IMR-90 (cell line): Measurements from ENCODE around the gene TBX10. TPM values are rescaled to one million over a fixed set of nuclear protein-coding genes. Genes with fewer than 3 reads are reported as not detected.

Experiments used
- ATAC-seq: fragments of 200-7000 bp; cut with Tn5 transposase; 2 replicates; pipeline ENCODE4 v1.9.1; 2020; ENCODE audit warnings: low read depth, mild to moderate bottlenecking, moderate library complexity
- BruUV-seq: library from RNA; stranded (reverse); fragments of 400-500 nt; replicated peaks from 2 replicates; lab custom pipeline; 2021; lab: Mats Ljungman, UMichigan
- CTCF ChIA-PET: fragments of 300-600 bp; formaldehyde crosslinking; extraction: SDS; loops from one replicate; lab custom pipeline; 2021; ENCODE audit warnings: antibody characterized with exemption; lab: Yijun Ruan, JAX
- POLR2A ChIA-PET: fragments of 300-600 bp; sonication (Branson Sonifier 250); formaldehyde crosslinking; loops from one replicate; lab custom pipeline; 2022; ENCODE audit warnings: antibody characterized with exemption; ENCODE audit not compliant: unreplicated experiment; lab: Charles Lee
- DNase-seq: peaks from one replicate; pipeline ENCODE4 v3.0.0; 2013
- H2AFZ ChIP-seq: replicated peaks from 2 replicates; pipeline ENCODE3; 2013; ENCODE audit warnings: low read length, mild to moderate bottlenecking; ENCODE audit not compliant: poor library complexity
- H2AK5ac ChIP-seq: 2 replicates; pipeline ENCODE4 v1.6.1; 2013; ENCODE audit warnings: low read depth, low read length, inconsistent platforms
- H2AK9ac ChIP-seq: replicated peaks from 2 replicates; pipeline ENCODE3; 2013; ENCODE audit warnings: mild to moderate bottlenecking, low read depth, low read length, moderate library complexity; ENCODE audit not compliant: poor library complexity
- H2BK120ac ChIP-seq: 2 replicates; pipeline ENCODE4 v1.6.1; 2013; ENCODE audit warnings: low read depth, low read length, inconsistent platforms
- H2BK15ac ChIP-seq: 3 replicates; pipeline ENCODE4 v1.6.1; 2013; ENCODE audit warnings: low read depth, low read length, inconsistent platforms
- H2BK20ac ChIP-seq: 2 replicates; pipeline ENCODE4 v1.6.1; 2013; ENCODE audit warnings: low read depth, mild to moderate bottlenecking, inconsistent platforms, low read length, moderate library complexity
- H2BK5ac ChIP-seq: 2 replicates; pipeline ENCODE4 v1.6.1; 2013; ENCODE audit warnings: mild to moderate bottlenecking, low read depth, low read length, inconsistent platforms; ENCODE audit not compliant: poor library complexity, severe bottlenecking
- H3K14ac ChIP-seq: replicated peaks from 2 replicates; pipeline ENCODE4 v1.6.1; 2013; ENCODE audit warnings: low read depth, low read length, inconsistent platforms
- H3K18ac ChIP-seq: 2 replicates; pipeline ENCODE4 v1.6.1; 2013; ENCODE audit warnings: low read depth, low read length, control low read depth
- H3K23ac ChIP-seq: 2 replicates; pipeline ENCODE4 v1.6.1; 2013; ENCODE audit warnings: low read depth, low read length, inconsistent platforms
- H3K27ac ChIP-seq: 2 replicates; pipeline ENCODE4 v1.5.1; 2013; ENCODE audit warnings: mild to moderate bottlenecking, control low read depth, low read length; ENCODE audit not compliant: insufficient read depth
- H3K27me3 ChIP-seq: 2 replicates; pipeline ENCODE4 v1.6.1; 2013; ENCODE audit warnings: low read length; ENCODE audit not compliant: control insufficient read depth, insufficient read depth
- H3K36me3 ChIP-seq: 2 replicates; pipeline ENCODE4 v1.6.1; 2013; ENCODE audit warnings: low read length, mixed read lengths; ENCODE audit not compliant: control insufficient read depth, insufficient read depth
- H3K4ac ChIP-seq: 2 replicates; pipeline ENCODE4 v1.6.1; 2013; ENCODE audit warnings: low read depth, low read length, inconsistent platforms
- H3K4me1 ChIP-seq: 2 replicates; pipeline ENCODE4 v1.6.1; 2013; ENCODE audit warnings: low read length, mixed read lengths; ENCODE audit not compliant: control insufficient read depth, insufficient read depth
- H3K4me2 ChIP-seq: 2 replicates; pipeline ENCODE4 v1.6.1; 2013; ENCODE audit warnings: low read depth, mild to moderate bottlenecking, control low read depth, low read length, moderate library complexity
- H3K4me3 ChIP-seq: 2 replicates; pipeline ENCODE4 v1.5.1; 2013; ENCODE audit warnings: low read depth, mild to moderate bottlenecking, control low read depth, low read length, moderate library complexity; ENCODE audit not compliant: insufficient read depth
- H3K56ac ChIP-seq: 2 replicates; pipeline ENCODE4 v1.6.1; 2013; ENCODE audit warnings: low read length, inconsistent platforms; ENCODE audit not compliant: insufficient read depth; ENCODE audit errors: extremely low read depth
- H3K79me1 ChIP-seq, 2 experiments: 2 replicates each; pipeline ENCODE4 v1.6.1; 2013; ENCODE audit warnings: low read length in 2 of 2, inconsistent platforms in 1 of 2, low read depth in 1 of 2
- H3K9ac ChIP-seq: 2 replicates; pipeline ENCODE4 v1.6.1; 2013; ENCODE audit warnings: low read depth, low read length, control low read depth
- H3K9me1 ChIP-seq: 2 replicates; pipeline ENCODE4 v1.6.1; 2013; ENCODE audit warnings: low read length, inconsistent platforms; ENCODE audit not compliant: insufficient read depth
- H3K9me3 ChIP-seq: 2 replicates; pipeline ENCODE4 v1.6.1; 2013; ENCODE audit warnings: low read length; ENCODE audit not compliant: control insufficient read depth, insufficient read depth
- H4K20me1 ChIP-seq: 2 replicates; pipeline ENCODE4 v1.6.1; 2013; ENCODE audit warnings: low read length, inconsistent platforms; ENCODE audit not compliant: insufficient read depth
- H4K5ac ChIP-seq: 2 replicates; pipeline ENCODE4 v1.6.1; 2013; ENCODE audit warnings: mild to moderate bottlenecking, low read depth, low read length, control low read depth
- H4K8ac ChIP-seq, 2 experiments: 2 replicates each; pipeline ENCODE4 v1.6.1; 2013; ENCODE audit warnings: low read depth in 2 of 2, low read length in 2 of 2, control low read depth in 1 of 2, inconsistent platforms in 1 of 2
- H4K91ac ChIP-seq: 2 replicates; pipeline ENCODE4 v1.6.1; 2013; ENCODE audit warnings: low read depth, low read length, inconsistent platforms; ENCODE audit not compliant: insufficient read depth
- CEBPB ChIP-seq: IDR thresholded peaks from 2 replicates; pipeline ENCODE4 v1.6.1; 2012; ENCODE audit warnings: low read depth, low read length, improper control_type of control experiment
- CTCF ChIP-seq: conservative IDR thresholded peaks from 2 replicates; pipeline ENCODE4 v1.5.1; 2012; ENCODE audit warnings: mild to moderate bottlenecking, low read depth, low read length, improper control_type of control experiment
- FOS ChIP-seq: fragments of 150-350 bp; IDR thresholded peaks from 2 replicates; pipeline ENCODE4 v1.6.1; 2016; ENCODE audit warnings: low read depth, low read length
- MAFK ChIP-seq: IDR thresholded peaks from 2 replicates; pipeline ENCODE4 v1.6.1; 2012; ENCODE audit warnings: low read depth, low read length, improper control_type of control experiment
- MAZ ChIP-seq: IDR thresholded peaks from 2 replicates; pipeline ENCODE4 v1.6.1; 2012; ENCODE audit warnings: low read depth, mild to moderate bottlenecking, low read length, improper control_type of control experiment, moderate library complexity, borderline replicate concordance
- MXI1 ChIP-seq: IDR thresholded peaks from 2 replicates; pipeline ENCODE4 v1.6.1; 2012; ENCODE audit warnings: low read depth, mild to moderate bottlenecking, low read length, moderate library complexity, borderline replicate concordance
- NFE2L2 ChIP-seq: fragments of 150-350 bp; IDR thresholded peaks from 2 replicates; pipeline ENCODE4 v1.6.1; 2016; ENCODE audit warnings: low read depth, mild to moderate bottlenecking, low read length
- POLR2A ChIP-seq: IDR thresholded peaks from 2 replicates; pipeline ENCODE4 v1.6.1; 2012; ENCODE audit warnings: mild to moderate bottlenecking, low read depth, low read length
- RAD21 ChIP-seq: IDR thresholded peaks from 2 replicates; pipeline ENCODE4 v1.6.1; 2012; ENCODE audit warnings: low read length, improper control_type of control experiment
- RCOR1 ChIP-seq: IDR thresholded peaks from 2 replicates; pipeline ENCODE4 v1.6.1; 2012; ENCODE audit warnings: mild to moderate bottlenecking, low read length, improper control_type of control experiment; ENCODE audit not compliant: insufficient replicate concordance
- RFX5 ChIP-seq: IDR thresholded peaks from 2 replicates; pipeline ENCODE4 v1.8.0; 2012; ENCODE audit warnings: low read depth, mild to moderate bottlenecking, low read length, moderate library complexity
- SMC3 ChIP-seq: fragments of 150-350 bp; IDR thresholded peaks from 2 replicates; pipeline ENCODE4 v1.6.1; 2016; ENCODE audit warnings: low read depth, mild to moderate bottlenecking, antibody characterized with exemption, low read length, moderate library complexity
- WGBS, 2 experiments: methylation state at CpG; one replicate each; pipeline versions ENCODE4 v1.1.5 to v1.1.7; 2013; ENCODE audit warnings: missing lambda C conversion rate in 2 of 2; ENCODE audit not compliant: insufficient read length in 1 of 2; ENCODE audit errors: extremely low coverage in 2 of 2; 5-methylcytosine and 5-hydroxymethylcytosine counted together
- dilution Hi-C: fragments of 300-500 bp; cut with HindIII; formaldehyde crosslinking; loops from one replicate; pipeline ENCODE4 v1.14.3; 2018; ENCODE audit warnings: low sequenced_read_pairs; ENCODE audit not compliant: unreplicated experiment
- in situ Hi-C: fragments of 300-500 bp; cut with MboI; formaldehyde crosslinking; loops from 3 replicates; pipeline ENCODE4 v1.14.3; 2019; ENCODE audit warnings: low sequenced_read_pairs, inconsistent platforms, mixed read lengths
- intact Hi-C: fragments of 100-400 bp; cut with micrococcal nuclease; formaldehyde crosslinking; loops from 2 replicates; pipeline ENCODE4 v1.10.0; 2022
- polyA plus RNA-seq, 3 experiments: library from polyadenylated mRNA; depleted of rRNA; stranded (reverse); fragments of >200 nt; gene quantifications; 2 replicates each; pipeline ENCODE4 v1.2.3, GENCODE V29; 2012; ENCODE audit warnings: low replicate concordance in 1 of 3
- total RNA-seq: library from RNA; depleted of rRNA; stranded (reverse); fragments of >200 nt; gene quantifications from 2 replicates; pipeline ENCODE4 v1.2.3, GENCODE V29; 2012
- TF ChIP-seq, protein P1 (sequence below): fragments of 150-350 bp; IDR thresholded peaks from 2 replicates; pipeline ENCODE4 v1.6.1; 2016; ENCODE audit warnings: low read depth, mild to moderate bottlenecking, low read length, moderate library complexity, borderline replicate concordance

TBX10 gene
- total and polyA plus RNA-seq, 2 of the 4 experiments (the other 2 are of a cell fraction) = not detected

GRCh38 chr11:67608486-67608885 lies 31.1 kb downstream of the TBX10 start:
- H2AK9ac ChIP-seq = peak overlapping the region; percentile 3
- H2BK15ac ChIP-seq = no peak overlapping the region
- no peak overlapping the region for H3K56ac ChIP-seq
- ATAC-seq (no peak), DNase-seq (no peak)
- H3K18ac ChIP-seq = no peak overlapping the region
- H3K14ac ChIP-seq = no peak overlapping the region
- H3K9ac ChIP-seq = no peak overlapping the region
- H3K27me3 ChIP-seq = peaks cover 2% of the 10 kb centered on the region; the same call in 1 of the 2 replicates
- H3K4me3 ChIP-seq = no peak overlapping the region
- no TSS peak for BruUV-seq
- in situ Hi-C loops = no loop called here
- dilution Hi-C loops = no loop called here
- no peak overlapping the region for H2AFZ ChIP-seq
- H2AK5ac ChIP-seq = no peak overlapping the region
- H3K27ac ChIP-seq = no peak overlapping the region
- no peaks in the 10 kb centered on the region; the same call in 1 of the 2 replicates for H4K20me1 ChIP-seq
- no peak overlapping the region for H4K5ac ChIP-seq
- H3K79me1 ChIP-seq = peaks cover 18 to 22% of the 10 kb centered on the region in 2 experiments
- H2BK5ac ChIP-seq = no peak overlapping the region
- no peak overlapping the region for H3K4me2 ChIP-seq
- H4K8ac ChIP-seq = no peak overlapping the region
- H4K91ac ChIP-seq = no peak overlapping the region
- CTCF ChIA-PET = no interaction called here
- peaks cover 6% of the 10 kb centered on the region; the same call in 1 of the 2 replicates for H3K4me1 ChIP-seq
- 95% methylated on average over 5 of the region's 8 CpGs; no CpG with 5 or more reads in 1 of the 2 experiments for WGBS, 2 experiments
- no peaks in the 10 kb centered on the region for H3K9me1 ChIP-seq
- no peak overlapping the region for H3K4ac ChIP-seq
- intact Hi-C loops = no loop called here
- TF ChIP-seq MAFK = no peak
- no peak for TF ChIP-seq NFE2L2
- no peak for TF ChIP-seq FOS
- no peak for TF ChIP-seq RAD21
- TF ChIP-seq POLR2A = no peak
- TF ChIP-seq, protein P1, sequence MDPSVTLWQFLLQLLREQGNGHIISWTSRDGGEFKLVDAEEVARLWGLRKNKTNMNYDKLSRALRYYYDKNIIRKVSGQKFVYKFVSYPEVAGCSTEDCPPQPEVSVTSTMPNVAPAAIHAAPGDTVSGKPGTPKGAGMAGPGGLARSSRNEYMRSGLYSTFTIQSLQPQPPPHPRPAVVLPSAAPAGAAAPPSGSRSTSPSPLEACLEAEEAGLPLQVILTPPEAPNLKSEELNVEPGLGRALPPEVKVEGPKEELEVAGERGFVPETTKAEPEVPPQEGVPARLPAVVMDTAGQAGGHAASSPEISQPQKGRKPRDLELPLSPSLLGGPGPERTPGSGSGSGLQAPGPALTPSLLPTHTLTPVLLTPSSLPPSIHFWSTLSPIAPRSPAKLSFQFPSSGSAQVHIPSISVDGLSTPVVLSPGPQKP = no peak
- TF ChIP-seq SMC3 = no peak
- no peak for TF ChIP-seq RCOR1
- no peak for TF ChIP-seq CEBPB
- TF ChIP-seq RFX5 = no peak
- no peak for TF ChIP-seq MAZ
- no peak for TF ChIP-seq CTCF
- TF ChIP-seq MXI1 = no peak
- H2BK20ac ChIP-seq = no peak overlapping the region
- H3K9me3 ChIP-seq = no peaks in the 10 kb centered on the region
- no peak overlapping the region for H3K23ac ChIP-seq
- POLR2A ChIA-PET = no interaction called here
- peaks cover 36% of the 10 kb centered on the region for H3K36me3 ChIP-seq
- no peak overlapping the region for H2BK120ac ChIP-seq
